IMR-90 (cell line): ENCODE measurements around the gene FAM124B. TPM values are rescaled to one million over a fixed set of nuclear protein-coding genes. Genes with fewer than 3 reads are reported as not detected.

Source experiments
- ATAC-seq: fragments of 200-7000 bp; cut with Tn5 transposase; 2 replicates; pipeline ENCODE4 v1.9.1; 2020; ENCODE audit warnings: low read depth, mild to moderate bottlenecking, moderate library complexity
- BruUV-seq: library from RNA; stranded (reverse); fragments of 400-500 nt; replicated peaks from 2 replicates; lab custom pipeline; 2021; lab: Mats Ljungman, UMichigan
- CTCF ChIA-PET: fragments of 300-600 bp; formaldehyde crosslinking; extraction: SDS; loops from one replicate; lab custom pipeline; 2021; ENCODE audit warnings: antibody characterized with exemption; lab: Yijun Ruan, JAX
- POLR2A ChIA-PET: fragments of 300-600 bp; sonication (Branson Sonifier 250); formaldehyde crosslinking; loops from one replicate; lab custom pipeline; 2022; ENCODE audit warnings: antibody characterized with exemption; ENCODE audit not compliant: unreplicated experiment; lab: Charles Lee
- DNase-seq: peaks from one replicate; pipeline ENCODE4 v3.0.0; 2013
- H2AFZ ChIP-seq: replicated peaks from 2 replicates; pipeline ENCODE3; 2013; ENCODE audit warnings: low read length, mild to moderate bottlenecking; ENCODE audit not compliant: poor library complexity
- H2AK5ac ChIP-seq: 2 replicates; pipeline ENCODE4 v1.6.1; 2013; ENCODE audit warnings: low read depth, low read length, inconsistent platforms
- H2AK9ac ChIP-seq: replicated peaks from 2 replicates; pipeline ENCODE3; 2013; ENCODE audit warnings: mild to moderate bottlenecking, low read depth, low read length, moderate library complexity; ENCODE audit not compliant: poor library complexity
- H2BK120ac ChIP-seq: 2 replicates; pipeline ENCODE4 v1.6.1; 2013; ENCODE audit warnings: low read depth, low read length, inconsistent platforms
- H2BK15ac ChIP-seq: 3 replicates; pipeline ENCODE4 v1.6.1; 2013; ENCODE audit warnings: low read depth, low read length, inconsistent platforms
- H2BK20ac ChIP-seq: 2 replicates; pipeline ENCODE4 v1.6.1; 2013; ENCODE audit warnings: low read depth, mild to moderate bottlenecking, inconsistent platforms, low read length, moderate library complexity
- H2BK5ac ChIP-seq: 2 replicates; pipeline ENCODE4 v1.6.1; 2013; ENCODE audit warnings: mild to moderate bottlenecking, low read depth, low read length, inconsistent platforms; ENCODE audit not compliant: poor library complexity, severe bottlenecking
- H3K14ac ChIP-seq: replicated peaks from 2 replicates; pipeline ENCODE4 v1.6.1; 2013; ENCODE audit warnings: low read depth, low read length, inconsistent platforms
- H3K18ac ChIP-seq: 2 replicates; pipeline ENCODE4 v1.6.1; 2013; ENCODE audit warnings: low read depth, low read length, control low read depth
- H3K23ac ChIP-seq: 2 replicates; pipeline ENCODE4 v1.6.1; 2013; ENCODE audit warnings: low read depth, low read length, inconsistent platforms
- H3K27ac ChIP-seq: 2 replicates; pipeline ENCODE4 v1.5.1; 2013; ENCODE audit warnings: mild to moderate bottlenecking, control low read depth, low read length; ENCODE audit not compliant: insufficient read depth
- H3K27me3 ChIP-seq: 2 replicates; pipeline ENCODE4 v1.6.1; 2013; ENCODE audit warnings: low read length; ENCODE audit not compliant: control insufficient read depth, insufficient read depth
- H3K36me3 ChIP-seq: 2 replicates; pipeline ENCODE4 v1.6.1; 2013; ENCODE audit warnings: low read length, mixed read lengths; ENCODE audit not compliant: control insufficient read depth, insufficient read depth
- H3K4ac ChIP-seq: 2 replicates; pipeline ENCODE4 v1.6.1; 2013; ENCODE audit warnings: low read depth, low read length, inconsistent platforms
- H3K4me1 ChIP-seq: 2 replicates; pipeline ENCODE4 v1.6.1; 2013; ENCODE audit warnings: low read length, mixed read lengths; ENCODE audit not compliant: control insufficient read depth, insufficient read depth
- H3K4me2 ChIP-seq: 2 replicates; pipeline ENCODE4 v1.6.1; 2013; ENCODE audit warnings: low read depth, mild to moderate bottlenecking, control low read depth, low read length, moderate library complexity
- H3K4me3 ChIP-seq: 2 replicates; pipeline ENCODE4 v1.5.1; 2013; ENCODE audit warnings: low read depth, mild to moderate bottlenecking, control low read depth, low read length, moderate library complexity; ENCODE audit not compliant: insufficient read depth
- H3K56ac ChIP-seq: 2 replicates; pipeline ENCODE4 v1.6.1; 2013; ENCODE audit warnings: low read length, inconsistent platforms; ENCODE audit not compliant: insufficient read depth; ENCODE audit errors: extremely low read depth
- H3K79me1 ChIP-seq, 2 experiments: 2 replicates each; pipeline ENCODE4 v1.6.1; 2013; ENCODE audit warnings: low read length in 2 of 2, inconsistent platforms in 1 of 2, low read depth in 1 of 2
- H3K9ac ChIP-seq: 2 replicates; pipeline ENCODE4 v1.6.1; 2013; ENCODE audit warnings: low read depth, low read length, control low read depth
- H3K9me1 ChIP-seq: 2 replicates; pipeline ENCODE4 v1.6.1; 2013; ENCODE audit warnings: low read length, inconsistent platforms; ENCODE audit not compliant: insufficient read depth
- H3K9me3 ChIP-seq: 2 replicates; pipeline ENCODE4 v1.6.1; 2013; ENCODE audit warnings: low read length; ENCODE audit not compliant: control insufficient read depth, insufficient read depth
- H4K20me1 ChIP-seq: 2 replicates; pipeline ENCODE4 v1.6.1; 2013; ENCODE audit warnings: low read length, inconsistent platforms; ENCODE audit not compliant: insufficient read depth
- H4K5ac ChIP-seq: 2 replicates; pipeline ENCODE4 v1.6.1; 2013; ENCODE audit warnings: mild to moderate bottlenecking, low read depth, low read length, control low read depth
- H4K8ac ChIP-seq, 2 experiments: 2 replicates each; pipeline ENCODE4 v1.6.1; 2013; ENCODE audit warnings: low read depth in 2 of 2, low read length in 2 of 2, control low read depth in 1 of 2, inconsistent platforms in 1 of 2
- H4K91ac ChIP-seq: 2 replicates; pipeline ENCODE4 v1.6.1; 2013; ENCODE audit warnings: low read depth, low read length, inconsistent platforms; ENCODE audit not compliant: insufficient read depth
- CEBPB ChIP-seq: IDR thresholded peaks from 2 replicates; pipeline ENCODE4 v1.6.1; 2012; ENCODE audit warnings: low read depth, low read length, improper control_type of control experiment
- CHD1 ChIP-seq: IDR thresholded peaks from 2 replicates; pipeline ENCODE4 v1.6.1; 2012; ENCODE audit warnings: low read depth, low read length, improper control_type of control experiment
- CTCF ChIP-seq: conservative IDR thresholded peaks from 2 replicates; pipeline ENCODE4 v1.5.1; 2012; ENCODE audit warnings: mild to moderate bottlenecking, low read depth, low read length, improper control_type of control experiment
- ELK1 ChIP-seq: fragments of 150-350 bp; IDR thresholded peaks from 2 replicates; pipeline ENCODE4 v1.6.1; 2016; ENCODE audit warnings: low read depth, mild to moderate bottlenecking, low read length, moderate library complexity, borderline replicate concordance
- FOS ChIP-seq: fragments of 150-350 bp; IDR thresholded peaks from 2 replicates; pipeline ENCODE4 v1.6.1; 2016; ENCODE audit warnings: low read depth, low read length
- MAZ ChIP-seq: IDR thresholded peaks from 2 replicates; pipeline ENCODE4 v1.6.1; 2012; ENCODE audit warnings: low read depth, mild to moderate bottlenecking, low read length, improper control_type of control experiment, moderate library complexity, borderline replicate concordance
- MXI1 ChIP-seq: IDR thresholded peaks from 2 replicates; pipeline ENCODE4 v1.6.1; 2012; ENCODE audit warnings: low read depth, mild to moderate bottlenecking, low read length, moderate library complexity, borderline replicate concordance
- NFE2L2 ChIP-seq: fragments of 150-350 bp; IDR thresholded peaks from 2 replicates; pipeline ENCODE4 v1.6.1; 2016; ENCODE audit warnings: low read depth, mild to moderate bottlenecking, low read length
- POLR2A ChIP-seq: IDR thresholded peaks from 2 replicates; pipeline ENCODE4 v1.6.1; 2012; ENCODE audit warnings: mild to moderate bottlenecking, low read depth, low read length
- RAD21 ChIP-seq: IDR thresholded peaks from 2 replicates; pipeline ENCODE4 v1.6.1; 2012; ENCODE audit warnings: low read length, improper control_type of control experiment
- RCOR1 ChIP-seq: IDR thresholded peaks from 2 replicates; pipeline ENCODE4 v1.6.1; 2012; ENCODE audit warnings: mild to moderate bottlenecking, low read length, improper control_type of control experiment; ENCODE audit not compliant: insufficient replicate concordance
- RFX5 ChIP-seq: IDR thresholded peaks from 2 replicates; pipeline ENCODE4 v1.8.0; 2012; ENCODE audit warnings: low read depth, mild to moderate bottlenecking, low read length, moderate library complexity
- SMC3 ChIP-seq: fragments of 150-350 bp; IDR thresholded peaks from 2 replicates; pipeline ENCODE4 v1.6.1; 2016; ENCODE audit warnings: low read depth, mild to moderate bottlenecking, antibody characterized with exemption, low read length, moderate library complexity
- USF2 ChIP-seq: fragments of 150-350 bp; IDR thresholded peaks from 2 replicates; pipeline ENCODE4 v1.6.1; 2017; ENCODE audit warnings: mild to moderate bottlenecking, antibody characterized with exemption, low read length, low read depth
- WGBS, 2 experiments: methylation state at CpG; one replicate each; pipeline versions ENCODE4 v1.1.5 to v1.1.7; 2013; ENCODE audit warnings: missing lambda C conversion rate in 2 of 2; ENCODE audit not compliant: insufficient read length in 1 of 2; ENCODE audit errors: extremely low coverage in 2 of 2; 5-methylcytosine and 5-hydroxymethylcytosine counted together
- dilution Hi-C: fragments of 300-500 bp; cut with HindIII; formaldehyde crosslinking; loops from one replicate; pipeline ENCODE4 v1.14.3; 2018; ENCODE audit warnings: low sequenced_read_pairs; ENCODE audit not compliant: unreplicated experiment
- in situ Hi-C: fragments of 300-500 bp; cut with MboI; formaldehyde crosslinking; loops from 3 replicates; pipeline ENCODE4 v1.14.3; 2019; ENCODE audit warnings: low sequenced_read_pairs, inconsistent platforms, mixed read lengths
- intact Hi-C: fragments of 100-400 bp; cut with micrococcal nuclease; formaldehyde crosslinking; loops from 2 replicates; pipeline ENCODE4 v1.10.0; 2022
- polyA plus RNA-seq, 3 experiments: library from polyadenylated mRNA; depleted of rRNA; stranded (reverse); fragments of >200 nt; gene quantifications; 2 replicates each; pipeline ENCODE4 v1.2.3, GENCODE V29; 2012; ENCODE audit warnings: low replicate concordance in 1 of 3
- total RNA-seq: library from RNA; depleted of rRNA; stranded (reverse); fragments of >200 nt; gene quantifications from 2 replicates; pipeline ENCODE4 v1.2.3, GENCODE V29; 2012

Gene FAM124B
- total and polyA plus RNA-seq, 2 of the 4 experiments (the other 2 are of a cell fraction), result not detected

GRCh38 chr2:224408676-224409075 lies 6.8 kb upstream of the FAM124B start:
- no peak overlapping the region for H4K8ac ChIP-seq

More at GRCh38 chr2:224408676-224409075, 6.8 kb upstream of the FAM124B start:
- intact Hi-C loops, result no loop called here
- in situ Hi-C loops, result no loop called here
- Histone ChIP-seq H4K91ac (no peak overlapping the region), H2BK20ac (no peak overlapping the region), H3K9me3 (peaks cover 5% of the 10 kb centered on the region; the same call in 1 of the 2 replicates), H2BK120ac (no peak overlapping the region), H2BK5ac (no peak overlapping the region), H2AFZ (no peak overlapping the region), H3K56ac (no peak overlapping the region), H3K4me3 (no peak overlapping the region), H3K27me3 (no peaks in the 10 kb centered on the region), H3K4me1 (peaks cover 1% of the 10 kb centered on the region; the same call in 1 of the 2 replicates), H3K4me2 (no peak overlapping the region), H4K20me1 (no peaks in the 10 kb centered on the region), H2AK9ac (no peak overlapping the region), H4K5ac (no peak overlapping the region), H3K9ac (no peak overlapping the region), H3K79me1 (no peaks in the 10 kb centered on the region), H3K36me3 (no peaks in the 10 kb centered on the region), H3K4ac (no peak overlapping the region), H3K23ac (no peak overlapping the region), H3K9me1 (no peaks in the 10 kb centered on the region), H2BK15ac (no peak overlapping the region), H3K18ac (no peak overlapping the region), H3K14ac (no peak overlapping the region), H3K27ac (no peak overlapping the region), H2AK5ac (no peak overlapping the region)
- WGBS, 2 experiments, result no CpG with 5 or more reads among the region's 2 CpGs
- dilution Hi-C loops, result no loop called here
- ChIA-PET CTCF (no interaction called here), POLR2A (no interaction called here)
- no TSS peak for BruUV-seq
- DNase-seq, result no peak
- TF ChIP-seq NFE2L2 (no peak), CTCF (no peak), FOS (no peak), RFX5 (no peak), CEBPB (no peak), RCOR1 (no peak), CHD1 (no peak), POLR2A (no peak), MAZ (no peak), USF2 (no peak), SMC3 (no peak), ELK1 (no peak), MXI1 (no peak), RAD21 (no peak)
- no peak for ATAC-seq
